Activated naive CD4-positive, alpha-beta T cell treated with anti-CD3 and anti-CD28 coated beads, Interleukin-2, amount 10 ng/mL, durations not matched to agents 7 days and 5 days (primary cell): ENCODE measurements around the gene MRPS16.
A peak's percentile ranks its signal among the peaks of the same experiment; 100 is the strongest.
"Not testable (repeated sequence)": the region's sequence is repeated elsewhere in the genome, so short reads cannot be mapped to it uniquely, and the experiment has no call there.

Source experiments
- CTCF ChIA-PET: fragments of 350-600 bp; sonication (Branson Sonifier 250); formaldehyde crosslinking; loops from one replicate; lab custom pipeline; 2021; ENCODE audit warnings: antibody characterized with exemption; lab: Charles Lee
- DNase-seq: peaks from one replicate; pipeline ENCODE4 v3.0.0-alpha.2; 2020
- H3K27ac Mint-ChIP-seq: one replicate; pipeline ENCODE4 v1.8.0; 2021; ENCODE audit warnings: mild to moderate bottlenecking, moderate library complexity, mixed read lengths
- H3K27me3 Mint-ChIP-seq: one replicate; pipeline ENCODE4 v1.8.0; 2021; ENCODE audit warnings: mild to moderate bottlenecking, mixed read lengths
- H3K36me3 Mint-ChIP-seq: one replicate; pipeline ENCODE4 v1.8.0; 2021; ENCODE audit warnings: mixed read lengths
- H3K4me1 Mint-ChIP-seq: one replicate; pipeline ENCODE4 v1.8.0; 2021; ENCODE audit warnings: mixed read lengths
- H3K4me3 Mint-ChIP-seq: one replicate; pipeline ENCODE4 v1.8.0; 2021; ENCODE audit warnings: mild to moderate bottlenecking, moderate library complexity, mixed read lengths
- H3K9me3 Mint-ChIP-seq: one replicate; pipeline ENCODE4 v1.8.0; 2021; ENCODE audit warnings: mixed read lengths

MRPS16 gene

DNA sequence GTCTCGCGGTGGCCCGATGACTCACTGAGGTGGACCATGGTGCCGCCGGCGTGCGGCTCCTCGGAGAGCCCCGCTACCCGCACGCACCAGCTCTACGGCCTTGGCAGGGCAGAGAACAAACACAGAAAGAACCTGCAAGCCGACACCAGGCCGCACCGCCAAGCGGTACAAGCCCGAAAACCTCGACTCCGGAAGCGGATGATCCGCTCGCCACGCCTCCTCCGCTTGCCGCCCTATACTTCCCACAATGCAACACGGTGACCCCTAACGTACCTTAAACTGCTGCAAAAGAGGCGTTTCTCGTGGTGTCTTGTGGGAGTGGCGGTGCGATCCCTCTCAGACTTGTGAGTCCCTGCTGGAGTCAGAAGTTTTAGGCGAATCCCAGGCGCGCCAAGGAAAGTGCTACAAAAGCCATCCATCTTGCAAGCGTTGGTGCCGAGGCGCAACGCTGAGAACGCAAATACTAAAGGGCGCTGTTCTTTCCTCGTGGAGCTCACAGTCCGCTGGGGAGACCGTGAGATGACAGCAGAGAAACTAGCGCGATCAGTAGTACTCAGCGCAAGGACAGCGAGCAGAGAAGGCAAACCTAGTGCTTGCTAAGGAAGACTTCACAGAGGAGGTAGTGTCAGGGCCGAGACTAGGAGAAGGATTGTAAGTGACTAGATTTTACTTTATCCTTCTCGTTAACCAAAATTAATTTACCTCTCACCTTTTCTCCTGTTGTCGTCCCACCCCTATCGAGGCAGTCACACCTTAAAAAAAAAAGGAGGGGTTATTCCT, at the start of gene MRPS16:
Gene MRPS16 (minus strand): TSS at position 200 of the 780 bp plus-strand sequence. CDS start 162 bp downstream, at position 38.
- H3K9me3 Mint-ChIP-seq, result no peaks in the 10 kb centered on the region
- H3K4me3 Mint-ChIP-seq, result peak within 1 kb of the TSS; percentile 99
- peaks cover 36% of the 10 kb centered on the region for H3K36me3 Mint-ChIP-seq
- peak; percentile 96 for DNase-seq
- H3K4me1 Mint-ChIP-seq, result peaks cover 57% of the 10 kb centered on the region
- CTCF ChIA-PET, result interaction anchor here (0.6 to 2.8 kb wide), 2 partner anchors 11 kb away, joined by 3 to 13 read pairs; no protein-coding TSS in a partner anchor
- peak within 1 kb of the TSS; percentile 93 for H3K27ac Mint-ChIP-seq
- no peaks in the 10 kb centered on the region for H3K27me3 Mint-ChIP-seq

DNA sequence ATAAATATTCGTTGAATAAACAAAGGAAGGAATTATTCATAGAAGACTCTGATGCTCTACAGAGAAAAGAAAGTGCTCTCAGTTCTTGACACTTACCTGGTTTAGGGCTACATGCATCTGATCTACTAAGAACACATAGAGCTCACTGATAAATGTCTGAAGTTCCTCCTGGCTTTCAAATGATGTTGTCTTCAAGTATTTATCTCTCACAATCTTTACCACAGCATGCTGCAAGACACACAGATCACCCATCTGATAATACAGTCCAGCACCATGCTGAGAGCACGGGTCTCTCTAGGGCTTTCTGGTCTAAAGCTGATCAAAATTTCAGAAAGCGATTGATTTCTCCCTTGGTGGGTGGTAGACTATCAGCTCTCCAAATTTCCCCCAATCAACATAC, 44.5 kb upstream of the MRPS16 start:
- H3K9me3 Mint-ChIP-seq, result no peaks in the 10 kb centered on the region
- H3K27ac Mint-ChIP-seq, result no peak overlapping the region
- H3K4me1 Mint-ChIP-seq, result no peaks in the 10 kb centered on the region
- no peaks in the 10 kb centered on the region for H3K36me3 Mint-ChIP-seq
- DNase-seq, result no peak
- no peak overlapping the region for H3K4me3 Mint-ChIP-seq
- CTCF ChIA-PET, result no interaction called here
- peaks cover 10% of the 10 kb centered on the region for H3K27me3 Mint-ChIP-seq

DNA sequence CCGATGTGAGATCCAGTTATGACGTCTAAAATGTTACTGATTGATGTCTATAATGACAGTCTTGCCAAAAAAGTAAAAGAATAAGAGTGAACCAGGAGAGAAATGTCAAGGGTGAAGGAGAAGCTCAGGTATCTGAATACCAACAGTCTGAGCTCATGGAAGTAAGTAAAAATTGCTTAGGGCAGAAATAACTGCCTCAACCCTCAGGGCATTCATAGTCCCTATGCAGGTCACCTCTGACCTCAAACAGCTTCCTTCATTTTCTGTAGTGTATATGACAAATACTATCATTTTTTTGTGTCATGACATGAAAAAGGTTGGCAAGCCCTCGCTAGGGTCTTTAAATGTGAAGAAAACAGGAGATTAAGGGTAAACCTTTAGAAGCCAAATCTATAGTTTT, 41.0 kb upstream of the MRPS16 start:
- Mint-ChIP-seq H3K4me3 (no peak overlapping the region), H3K36me3 (no peaks in the 10 kb centered on the region), H3K27me3 (peaks cover 10% of the 10 kb centered on the region), H3K9me3 (no peaks in the 10 kb centered on the region), H3K4me1 (no peaks in the 10 kb centered on the region), H3K27ac (no peak overlapping the region)
- no peak for DNase-seq
- CTCF ChIA-PET, result no interaction called here

DNA sequence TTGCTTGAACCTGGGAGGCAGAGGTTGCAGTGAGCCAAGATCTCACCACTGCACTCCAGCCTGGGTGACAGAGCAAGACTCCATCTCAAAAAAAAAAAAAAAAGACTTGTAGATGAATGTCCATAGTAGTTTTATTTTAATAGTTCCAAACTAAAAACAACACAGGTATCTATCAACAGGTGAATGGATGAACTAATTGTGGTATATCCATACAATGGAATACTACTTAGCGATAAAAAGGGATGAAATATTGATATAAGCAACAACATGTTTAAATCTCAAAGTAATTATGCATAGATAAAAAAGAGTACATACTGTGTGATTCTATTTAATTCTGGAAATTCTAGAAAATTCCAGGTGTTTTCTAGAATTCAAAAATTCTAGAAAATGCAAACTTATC, 37.5 kb upstream of the MRPS16 start:
- H3K27me3 Mint-ChIP-seq, result peaks cover 7% of the 10 kb centered on the region
- CTCF ChIA-PET, result no interaction called here
- H3K4me1 Mint-ChIP-seq, result no peaks in the 10 kb centered on the region

DNA sequence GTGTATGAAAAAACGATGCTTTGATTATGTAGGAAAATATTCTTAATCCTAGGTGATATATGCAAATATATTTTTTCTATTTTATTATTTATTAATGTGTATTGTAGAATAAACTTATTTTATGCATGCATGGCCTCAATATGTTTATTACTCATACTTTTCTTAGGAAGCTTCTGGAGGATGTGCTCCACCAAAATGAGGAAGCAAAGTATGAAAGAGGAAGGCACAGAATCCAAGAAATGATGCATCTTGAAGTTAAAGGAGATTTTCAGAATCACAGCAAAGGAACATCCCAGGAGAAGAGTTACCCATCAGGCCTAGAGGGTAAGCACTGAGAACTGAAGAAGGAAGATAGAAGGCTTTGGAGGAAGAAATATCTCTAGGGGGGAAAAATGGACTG, 35.0 kb upstream of the MRPS16 start:
- Mint-ChIP-seq H3K27ac (no peak overlapping the region), H3K36me3 (no peaks in the 10 kb centered on the region), H3K9me3 (no peaks in the 10 kb centered on the region), H3K4me3 (no peak overlapping the region), H3K27me3 (no peaks in the 10 kb centered on the region), H3K4me1 (no peaks in the 10 kb centered on the region)
- DNase-seq, result no peak
- CTCF ChIA-PET, result interaction anchor here (0.6 kb wide), 1 partner anchor 382 kb away, joined by 3 read pairs; no protein-coding TSS in a partner anchor

More for the DNA sequence above, 37.5 kb upstream of the MRPS16 start:
- Mint-ChIP-seq H3K4me3 (no peak overlapping the region), H3K36me3 (no peaks in the 10 kb centered on the region), H3K9me3 (no peaks in the 10 kb centered on the region), H3K27ac (no peak overlapping the region)
- DNase-seq, result no peak

DNA sequence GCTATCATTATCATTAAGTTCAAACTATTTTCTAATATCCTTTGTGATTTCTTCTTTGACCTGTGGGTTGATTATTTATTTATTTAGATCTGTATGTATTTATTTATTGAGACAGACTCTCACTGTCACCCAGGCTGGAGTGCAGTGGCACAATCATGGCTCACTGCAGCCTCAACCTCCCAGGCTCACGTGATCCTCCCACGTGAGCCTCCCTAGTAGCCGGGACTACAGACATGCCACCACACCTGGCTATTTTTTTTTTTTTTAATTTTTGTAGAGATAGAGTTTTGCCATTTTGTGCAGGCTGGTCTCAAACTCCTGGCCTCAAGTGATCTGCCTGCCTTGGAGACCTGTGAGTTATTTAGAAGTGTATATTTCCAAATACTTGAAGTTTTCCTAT, 28.7 kb upstream of the MRPS16 start:
- no peak overlapping the region for H3K27ac Mint-ChIP-seq
- CTCF ChIA-PET, result no interaction called here
- no peak overlapping the region for H3K4me3 Mint-ChIP-seq
- H3K36me3 Mint-ChIP-seq, result no peaks in the 10 kb centered on the region
- H3K9me3 Mint-ChIP-seq, result no peaks in the 10 kb centered on the region
- peaks cover 3% of the 10 kb centered on the region for H3K27me3 Mint-ChIP-seq
- no peaks in the 10 kb centered on the region for H3K4me1 Mint-ChIP-seq
- DNase-seq, result no peak

DNA sequence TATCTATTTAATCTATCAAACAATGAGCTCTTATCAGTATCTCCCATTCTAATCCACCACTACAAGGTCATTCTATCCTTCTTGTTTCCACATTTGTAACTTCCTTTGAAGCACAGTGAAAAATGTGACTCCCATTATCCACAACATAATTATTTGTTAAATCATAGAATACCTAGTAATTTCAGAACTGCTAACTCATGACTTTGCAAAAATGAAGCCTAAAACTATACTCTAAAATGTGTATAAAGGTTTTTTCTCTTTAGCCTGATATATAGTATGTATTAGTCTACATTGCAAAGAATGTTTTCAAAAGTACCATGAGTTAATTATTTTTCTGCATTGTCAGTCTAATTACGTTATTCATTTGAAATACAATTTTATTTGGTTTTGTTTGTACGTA, 12.0 kb upstream of the MRPS16 start:
- CTCF ChIA-PET, result interaction anchor here (0.7 to 2.1 kb wide), 8 partner anchors 10 to 379 kb away, joined by 3 to 14 read pairs (median 4); partner anchors contain the start of gene DNAJC9

DNA sequence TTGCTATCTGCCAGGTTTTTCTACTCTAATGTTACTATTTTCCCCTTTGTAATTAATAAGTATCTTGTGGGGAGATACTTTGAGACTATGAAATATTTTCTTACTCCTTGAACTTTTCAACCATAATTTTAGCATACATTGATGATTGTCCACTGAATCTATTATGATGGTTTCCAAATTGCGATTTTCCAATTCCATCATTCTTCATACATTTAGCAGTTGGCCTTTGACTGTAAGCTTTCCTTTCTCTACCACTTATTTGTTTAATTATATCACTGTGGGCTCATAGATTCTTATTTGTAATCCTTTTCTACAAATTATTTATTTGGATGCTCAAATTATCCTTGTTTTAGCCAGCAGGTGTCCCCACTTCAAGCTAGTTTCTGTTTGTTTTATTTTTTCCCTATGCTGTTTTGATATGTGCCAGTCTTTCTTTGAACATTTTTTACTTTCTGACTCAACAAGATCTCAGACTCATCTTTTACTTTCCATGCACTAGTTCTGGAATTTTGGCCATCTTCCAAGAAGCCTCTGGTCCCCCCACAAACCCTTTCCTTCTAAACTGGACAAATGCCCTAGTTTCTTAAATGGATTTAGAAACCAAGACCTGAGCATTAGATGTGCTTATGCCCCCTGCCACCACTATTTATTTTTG, 11.4 kb upstream of the MRPS16 start:
- peaks cover 3% of the 10 kb centered on the region for H3K4me1 Mint-ChIP-seq
- H3K27ac Mint-ChIP-seq, result no peak overlapping the region
- H3K36me3 Mint-ChIP-seq, result no peaks in the 10 kb centered on the region
- DNase-seq, result no peak
- peaks cover 5% of the 10 kb centered on the region for H3K9me3 Mint-ChIP-seq
- H3K27me3 Mint-ChIP-seq, result no peaks in the 10 kb centered on the region
- CTCF ChIA-PET, result interaction anchor here (0.7 to 2.1 kb wide), 9 partner anchors 10 to 380 kb away, joined by 3 to 14 read pairs (median 3); partner anchors contain the start of genes CFAP70 and DNAJC9
- H3K4me3 Mint-ChIP-seq, result no peak overlapping the region

More for the DNA sequence above, 12.0 kb upstream of the MRPS16 start:
- no peak for DNase-seq
- H3K27me3 Mint-ChIP-seq, result no peaks in the 10 kb centered on the region
- H3K4me3 Mint-ChIP-seq, result no peak overlapping the region
- no peak overlapping the region for H3K27ac Mint-ChIP-seq
- H3K4me1 Mint-ChIP-seq, result peaks cover 3% of the 10 kb centered on the region
- no peaks in the 10 kb centered on the region for H3K36me3 Mint-ChIP-seq
- no peaks in the 10 kb centered on the region for H3K9me3 Mint-ChIP-seq

DNA sequence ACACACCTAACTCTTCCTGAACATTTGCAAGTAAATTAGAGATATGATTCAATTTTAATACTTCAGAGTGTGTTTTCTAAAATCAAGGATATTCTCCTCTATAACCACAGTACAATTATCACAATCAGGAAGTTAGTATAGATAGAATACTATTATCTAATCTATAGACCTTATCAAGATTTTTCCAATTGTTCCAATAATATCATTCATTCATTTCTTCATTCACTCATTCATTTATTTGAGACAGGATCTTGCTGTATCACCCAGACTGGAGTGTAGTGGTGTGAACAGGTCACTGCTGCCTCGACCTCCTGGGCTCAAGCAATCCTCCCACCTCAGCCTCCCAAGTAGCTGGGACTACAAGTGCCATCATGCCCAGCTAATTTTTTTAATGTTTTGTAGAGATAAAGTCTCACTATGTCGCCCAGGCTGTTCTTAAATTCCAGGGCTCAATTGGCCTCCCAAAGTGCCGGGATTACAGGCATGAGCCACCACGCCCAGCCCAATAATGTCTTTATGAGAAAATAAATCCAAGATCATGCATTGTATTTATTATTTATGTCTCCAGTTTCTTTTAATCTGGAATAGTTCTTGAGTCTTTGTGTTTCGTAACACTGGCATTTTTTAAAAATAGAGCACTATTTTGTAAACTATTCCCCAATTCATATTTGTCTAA, 10.6 kb upstream of the MRPS16 start:
- H3K4me1 Mint-ChIP-seq, result peaks cover 3% of the 10 kb centered on the region
- CTCF ChIA-PET, result interaction anchor here (1.0 to 2.1 kb wide), 6 partner anchors 9 to 381 kb away, joined by 3 to 14 read pairs (median 6); partner anchors contain the start of gene CFAP70
- no peak overlapping the region for H3K27ac Mint-ChIP-seq
- H3K4me3 Mint-ChIP-seq, result no peak overlapping the region
- no peaks in the 10 kb centered on the region for H3K27me3 Mint-ChIP-seq
- H3K9me3 Mint-ChIP-seq, result peaks cover 7% of the 10 kb centered on the region
- DNase-seq, result no peak
- no peaks in the 10 kb centered on the region for H3K36me3 Mint-ChIP-seq

DNA sequence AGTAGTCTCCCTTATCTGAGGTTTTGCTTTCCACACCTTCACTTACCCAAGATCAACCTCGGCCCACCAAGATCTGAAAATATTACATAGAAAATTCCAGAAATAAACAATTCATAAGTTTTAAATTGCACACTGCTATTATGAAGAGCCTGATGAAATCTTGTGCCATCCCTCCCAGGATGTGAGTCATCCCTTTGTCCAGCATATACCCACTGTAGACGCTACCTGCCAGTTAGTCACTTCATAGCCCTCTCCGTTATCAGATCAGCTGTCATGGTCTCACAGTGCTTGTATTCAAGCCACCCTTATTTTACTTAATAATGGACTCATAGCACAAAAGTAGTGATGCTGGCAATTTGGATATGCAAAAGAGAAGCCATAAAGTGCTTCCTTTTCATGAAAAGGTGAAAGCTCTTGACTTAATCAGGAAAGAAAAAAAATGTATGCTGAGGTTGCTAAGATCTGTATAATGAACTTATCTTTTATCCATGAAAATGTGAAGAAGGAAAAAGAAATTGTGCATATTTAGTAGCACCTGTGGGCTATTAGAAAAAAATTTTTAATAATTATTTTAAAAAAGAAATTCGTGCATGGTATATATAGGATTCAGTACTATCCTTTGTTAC, 9.8 kb upstream of the MRPS16 start:
- Mint-ChIP-seq H3K4me3 (no peak overlapping the region), H3K4me1 (peaks cover 3% of the 10 kb centered on the region), H3K36me3 (no peaks in the 10 kb centered on the region), H3K27ac (no peak overlapping the region), H3K9me3 (peaks cover 7% of the 10 kb centered on the region), H3K27me3 (no peaks in the 10 kb centered on the region)
- DNase-seq, result no peak
- CTCF ChIA-PET, result no interaction called here

DNA sequence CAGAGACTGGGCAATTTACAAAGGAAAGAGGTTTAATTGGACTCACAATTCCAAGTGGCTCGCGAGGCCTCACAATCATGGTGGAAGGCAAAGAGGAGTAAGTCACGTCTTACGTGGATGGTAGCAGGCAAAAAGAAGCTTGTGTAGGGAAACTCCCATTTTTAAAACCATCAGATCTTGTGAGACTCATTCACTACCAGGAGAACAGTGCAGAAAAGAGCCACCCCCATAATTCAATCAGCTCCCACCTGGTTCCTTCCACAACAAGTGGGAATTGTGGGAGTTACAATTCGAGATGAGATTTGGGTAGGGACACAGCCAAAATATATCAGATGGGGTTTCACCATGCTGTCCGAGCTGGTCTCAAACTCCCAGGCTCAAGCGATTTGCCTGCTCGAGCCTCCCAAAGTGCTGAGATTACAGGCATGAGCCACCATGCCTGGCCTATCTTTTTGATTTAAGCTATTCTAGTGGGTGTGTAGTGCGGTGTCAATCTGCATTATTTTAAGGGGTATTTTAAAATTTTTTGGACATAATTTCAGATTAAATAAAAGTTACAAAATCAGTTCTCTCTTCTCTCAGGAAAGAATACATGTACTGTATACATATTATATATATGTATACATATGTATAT, 9.0 kb upstream of the MRPS16 start:
- Mint-ChIP-seq H3K4me3 (no peak overlapping the region), H3K27me3 (no peaks in the 10 kb centered on the region)

DNA sequence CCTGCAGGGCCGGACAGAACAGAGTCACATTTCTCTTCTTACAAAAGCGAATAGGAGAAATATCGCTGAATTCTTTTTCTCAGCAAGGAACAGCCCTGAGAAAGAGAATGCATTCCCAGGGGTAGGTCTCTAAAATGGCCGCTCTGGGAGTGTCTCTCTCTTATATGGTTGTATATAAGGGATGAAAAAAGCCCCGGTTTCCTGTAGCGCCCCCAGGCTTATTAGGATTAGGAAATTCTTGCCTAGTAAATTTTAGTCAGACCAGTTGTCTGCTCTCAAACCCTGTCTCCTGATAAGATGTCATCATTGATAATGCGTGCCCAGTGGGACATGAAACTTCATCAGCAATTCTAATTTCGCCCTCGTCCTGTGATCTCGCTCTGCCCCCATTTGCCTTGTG, 6.2 kb upstream of the MRPS16 start:
- CTCF ChIA-PET, result interaction anchor here (1.1 kb wide), 1 partner anchor 11 kb away, joined by 3 read pairs; the partner anchor contains the start of gene DNAJC9
- not testable (repeated sequence) for H3K4me1 Mint-ChIP-seq, DNase-seq, H3K9me3 Mint-ChIP-seq, H3K36me3 Mint-ChIP-seq, H3K27me3 Mint-ChIP-seq, H3K4me3 Mint-ChIP-seq, H3K27ac Mint-ChIP-seq

More for the DNA sequence above, 9.0 kb upstream of the MRPS16 start:
- no peaks in the 10 kb centered on the region for H3K36me3 Mint-ChIP-seq
- DNase-seq, result no peak
- CTCF ChIA-PET, result no interaction called here
- H3K4me1 Mint-ChIP-seq, result peaks cover 3% of the 10 kb centered on the region
- peaks cover 7% of the 10 kb centered on the region for H3K9me3 Mint-ChIP-seq
- no peak overlapping the region for H3K27ac Mint-ChIP-seq

DNA sequence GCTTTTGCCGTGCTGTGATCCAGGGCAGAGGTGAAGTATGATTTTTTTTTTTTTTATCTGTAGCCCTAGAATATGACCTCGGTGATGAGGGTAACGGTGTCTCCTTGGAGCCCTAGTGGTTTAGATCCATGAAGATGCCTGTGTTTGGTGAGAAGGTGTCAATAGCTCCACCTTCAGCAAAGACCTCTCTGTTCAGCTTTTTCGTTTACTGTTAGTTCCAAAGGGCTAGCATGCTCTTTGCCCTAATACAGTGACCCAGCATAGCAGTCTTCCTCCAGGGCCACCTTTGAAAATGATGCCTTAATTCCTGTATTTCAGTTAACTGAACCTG, 746 bp upstream of the MRPS16 start:
- Mint-ChIP-seq H3K27ac (peak overlapping the region; percentile 93), H3K4me1 (peaks cover 51% of the 10 kb centered on the region), H3K36me3 (peaks cover 34% of the 10 kb centered on the region), H3K4me3 (peak overlapping the region; percentile 99), H3K27me3 (no peaks in the 10 kb centered on the region), H3K9me3 (no peaks in the 10 kb centered on the region)
- DNase-seq, result no peak
- CTCF ChIA-PET, result interaction anchor here (2.8 kb wide), 1 partner anchor 10 kb away, joined by 13 read pairs; no protein-coding TSS in a partner anchor
